Measurements from ENCODE around the gene LAPTM5.
"Not testable (repeated sequence)": the region's sequence is repeated elsewhere in the genome, so short reads cannot be mapped to it uniquely, and the experiment has no call there.

LAPTM5 gene

DNA sequence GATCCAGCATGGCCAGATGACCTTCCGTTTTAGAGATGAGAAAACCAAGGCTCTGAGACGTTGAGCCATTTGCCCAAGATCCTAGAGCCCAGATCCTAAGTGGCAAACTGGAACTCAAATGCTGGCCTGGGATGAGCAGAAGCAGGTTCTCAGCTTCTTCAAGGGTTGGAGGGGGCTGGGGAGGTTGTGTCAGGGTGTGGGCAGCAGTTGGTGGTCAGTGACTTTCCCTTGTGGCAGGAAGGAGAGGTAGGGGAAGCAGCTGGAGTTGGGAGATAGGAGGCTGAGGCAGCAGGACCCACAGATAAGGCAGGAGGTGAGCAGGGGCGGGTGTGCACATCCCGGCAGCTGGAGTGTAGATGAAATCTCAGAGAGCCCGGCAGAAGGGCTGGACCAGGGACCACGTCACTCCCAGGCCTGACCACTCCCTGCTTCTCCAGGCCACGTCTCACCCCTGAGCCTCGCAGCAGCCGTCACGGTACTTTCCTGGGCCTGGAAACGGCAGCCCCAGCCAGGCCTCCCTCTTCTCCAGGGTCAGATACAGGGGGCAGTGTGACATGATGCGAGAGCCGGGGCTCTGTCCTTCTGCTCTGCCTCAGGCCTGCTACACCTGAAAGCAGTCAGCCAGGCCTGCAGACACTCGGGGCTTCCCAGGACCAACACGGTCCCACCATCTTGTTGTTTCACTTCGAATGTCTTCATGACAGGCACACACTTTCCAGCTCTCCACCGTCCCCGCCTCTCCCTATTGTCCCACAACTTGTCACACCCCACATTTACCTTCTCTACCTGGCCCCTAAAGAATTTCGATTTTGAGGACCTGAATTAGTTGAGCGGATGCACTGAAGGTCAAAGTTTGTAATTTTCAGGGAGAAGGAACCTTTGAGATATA lies 11.5 kb upstream of the LAPTM5 start:
- DNase-seq = no peak

GRCh38 chr1:30768159-30768829 lies 10.7 kb upstream of the LAPTM5 start:
- DNase-seq = no peak

GRCh38 chr1:30766948-30767347 lies 9.4 kb upstream of the LAPTM5 start:
- not testable (repeated sequence) for DNase-seq

DNA sequence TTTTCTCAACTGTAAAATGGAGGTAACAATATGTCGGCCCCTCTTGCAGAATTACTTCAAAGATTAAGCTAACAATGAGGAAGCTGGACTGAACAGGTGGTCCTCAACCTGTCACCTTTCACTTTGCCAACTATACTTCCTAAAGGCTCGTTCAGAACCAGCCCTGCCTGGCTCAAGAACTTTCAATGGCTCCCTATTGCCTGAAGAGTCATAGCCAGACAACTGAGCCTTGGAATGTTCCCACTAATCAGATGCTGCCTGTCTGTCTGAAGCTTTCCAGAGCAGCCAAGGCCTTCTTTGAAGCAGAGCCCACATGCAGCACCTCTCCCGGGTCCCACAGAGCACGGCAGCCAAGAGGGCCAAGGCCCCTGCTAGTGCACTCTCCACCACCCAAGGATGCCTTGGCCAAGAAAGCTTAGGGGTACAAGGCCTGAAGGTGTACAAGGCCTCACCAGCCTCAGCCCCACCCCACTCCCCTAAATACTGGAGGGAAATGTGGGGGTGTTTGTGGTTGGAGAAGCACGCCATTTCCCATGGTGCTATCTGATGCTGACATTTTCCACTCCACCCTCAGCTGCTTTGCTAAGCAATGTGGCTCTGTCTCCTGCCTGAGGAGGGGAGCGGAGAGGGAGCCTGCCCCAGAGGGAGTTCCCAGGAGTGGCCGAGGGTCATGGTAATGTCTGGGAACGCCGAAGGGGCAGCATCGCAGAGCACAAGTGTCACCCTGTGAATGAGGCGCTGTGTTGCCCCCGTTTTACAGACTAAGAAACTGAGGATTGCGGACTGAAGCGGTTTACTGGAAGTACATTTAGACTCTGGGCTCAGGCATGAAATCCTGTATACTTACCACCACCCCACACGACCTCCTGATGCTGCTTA lies 8.2 kb upstream of the LAPTM5 start:
- no peak for DNase-seq

GRCh38 chr1:30764939-30765555 lies 7.5 kb upstream of the LAPTM5 start:
- no peak for DNase-seq

DNA sequence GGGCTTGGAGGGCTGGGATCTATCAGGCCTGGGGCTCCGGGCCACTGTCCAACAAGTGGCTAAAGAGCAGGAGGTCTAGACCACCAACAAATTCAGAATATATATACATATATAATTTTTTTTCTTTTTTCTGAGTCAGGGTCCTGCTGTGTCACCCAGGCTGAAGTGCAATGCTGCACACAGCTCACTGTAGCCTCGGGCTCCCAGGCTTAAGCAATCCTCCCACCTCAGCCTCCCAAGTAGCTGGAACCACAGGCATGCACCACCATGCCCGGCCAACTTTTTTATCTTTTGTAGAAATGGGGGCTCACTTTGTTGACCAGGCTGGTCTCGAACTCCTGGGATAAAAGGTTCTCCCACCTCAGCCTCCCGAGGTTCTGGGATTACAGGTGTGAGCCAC lies 6.8 kb upstream of the LAPTM5 start:
- no peak for DNase-seq

DNA sequence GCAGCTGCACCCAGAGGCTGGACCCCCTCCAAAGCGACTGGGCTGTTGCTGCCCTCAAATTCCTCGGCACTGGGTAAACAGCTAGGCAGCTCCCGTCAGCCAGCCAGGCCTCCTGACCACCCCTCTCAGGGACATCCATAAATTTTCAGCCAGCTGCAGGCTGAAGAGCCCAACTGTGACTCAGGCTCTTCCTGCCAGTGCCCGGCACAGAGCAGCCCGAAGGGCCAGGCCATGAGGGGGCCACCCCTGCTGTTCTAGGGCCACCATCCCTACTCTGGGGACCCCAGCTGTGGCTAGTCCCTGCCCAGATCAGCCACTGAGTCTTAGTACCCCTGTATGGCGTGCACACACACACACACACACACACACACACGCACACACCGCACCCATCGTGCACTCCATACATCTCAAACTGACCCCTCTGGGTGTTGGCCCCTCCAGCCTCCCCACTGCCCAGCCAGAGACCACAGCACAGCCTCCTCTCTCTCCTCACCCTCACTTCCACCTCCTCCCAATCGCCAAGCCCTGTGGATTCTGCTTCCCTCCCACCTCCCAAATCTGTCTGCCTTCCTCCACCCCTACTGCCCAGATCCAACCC lies 6.2 kb upstream of the LAPTM5 start:
- no peak for DNase-seq

- no peak for DNase-seq
Measured at GRCh38 chr1:30762930-30763650, 5.5 kb upstream of the LAPTM5 start.

DNA sequence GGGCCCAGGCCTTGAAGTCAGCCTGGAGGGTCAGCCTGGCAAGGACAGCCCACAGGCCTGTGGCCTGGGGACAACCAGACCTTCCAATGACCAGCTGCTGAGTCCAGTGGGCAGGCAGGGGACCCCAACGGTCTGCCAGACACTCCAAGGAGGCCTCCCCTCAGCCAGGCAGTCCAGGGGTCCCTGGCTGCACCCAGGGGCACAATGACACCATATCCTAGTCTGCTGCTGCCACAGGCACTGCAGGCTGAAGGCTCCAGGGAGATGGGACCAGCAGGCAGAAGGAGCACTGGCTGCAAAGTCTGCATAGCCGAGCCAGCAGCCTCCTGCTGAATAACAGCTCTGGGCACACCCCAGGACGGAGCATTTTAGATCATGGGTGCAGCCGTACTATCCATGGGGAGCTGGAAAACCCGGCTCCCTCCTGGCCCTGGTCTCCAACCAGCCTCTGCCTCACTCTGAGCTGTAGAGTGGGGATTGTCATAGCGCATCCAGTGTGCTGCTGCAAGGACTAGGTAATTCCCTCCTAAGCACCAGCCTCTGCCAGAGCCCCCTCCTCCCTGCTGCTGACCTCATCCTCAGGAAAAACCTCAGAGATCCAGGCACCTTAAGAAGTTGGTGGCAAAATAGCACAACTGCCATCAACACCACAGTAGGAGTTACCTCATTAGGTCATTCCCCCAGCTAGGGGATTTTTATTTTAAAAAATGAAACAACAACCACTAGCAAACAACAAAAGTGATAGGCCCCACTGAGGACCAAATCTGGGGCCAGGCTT lies 4.8 kb upstream of the LAPTM5 start:
- DNase-seq = no peak

- no peak for DNase-seq
Measured at GRCh38 chr1:30761381-30762151, 4.0 kb upstream of the LAPTM5 start.

DNA sequence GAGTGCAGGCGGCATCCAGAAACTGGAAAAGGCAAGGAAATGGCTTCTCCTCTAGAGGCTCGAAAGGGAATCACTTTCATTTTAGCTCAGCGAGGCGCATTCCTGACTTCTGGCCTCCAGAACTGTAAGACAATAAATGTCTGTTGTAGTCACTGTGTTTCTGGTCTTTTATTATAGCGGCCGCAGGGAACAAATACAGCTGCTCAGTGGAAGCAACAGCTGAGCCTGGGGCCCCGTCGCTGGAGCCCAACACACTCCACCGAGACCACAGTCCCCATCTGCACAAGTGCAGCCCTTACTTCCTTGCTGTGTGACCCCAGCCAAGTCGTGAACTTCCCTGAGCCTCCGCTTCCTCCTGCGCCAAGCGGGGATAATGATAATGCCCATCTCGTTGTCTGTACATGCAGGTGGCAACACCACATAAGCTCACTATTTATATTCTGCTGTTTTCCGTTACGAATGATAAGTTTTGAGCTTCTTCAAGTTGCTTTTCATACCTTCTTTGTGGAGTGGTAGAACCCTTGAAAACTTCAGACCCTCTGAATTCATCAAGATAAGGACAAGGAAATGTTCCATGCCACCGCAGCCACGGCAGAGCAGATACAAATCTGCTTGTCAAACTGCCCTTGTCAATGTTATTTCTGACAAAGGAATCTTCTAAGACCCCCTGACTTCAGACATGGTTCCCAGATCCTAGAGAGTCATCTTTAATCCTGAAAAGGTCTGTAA lies 3.2 kb upstream of the LAPTM5 start:
- no peak for DNase-seq

DNA sequence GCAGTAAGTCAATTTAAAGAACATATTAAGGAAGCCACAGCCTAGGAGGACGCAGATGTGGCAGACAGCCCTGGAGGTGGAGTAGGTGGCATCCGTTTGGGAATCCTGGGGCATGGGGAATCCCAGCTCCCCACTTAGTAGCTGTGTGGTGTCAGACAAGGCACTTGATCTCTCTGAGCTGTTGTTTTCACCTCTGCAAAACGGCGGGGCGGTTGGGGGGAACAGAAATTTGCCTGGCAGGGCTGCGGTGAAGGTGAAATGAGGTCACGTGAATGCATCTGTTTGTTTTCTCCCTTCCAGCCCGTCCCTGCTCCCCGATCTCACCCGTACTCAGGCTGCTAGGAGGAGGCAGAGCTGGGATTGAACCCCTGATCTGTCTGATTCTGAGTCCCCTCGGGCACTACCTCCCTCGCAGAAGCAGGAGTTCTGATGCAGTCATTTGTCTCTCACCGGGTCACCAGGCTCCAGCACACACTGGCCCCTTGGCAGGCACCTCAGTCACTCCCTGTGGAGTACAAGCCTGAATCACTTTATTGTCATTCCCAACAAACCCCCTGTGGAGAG lies 2.2 kb upstream of the LAPTM5 start:
- DNase-seq = no peak

DNA sequence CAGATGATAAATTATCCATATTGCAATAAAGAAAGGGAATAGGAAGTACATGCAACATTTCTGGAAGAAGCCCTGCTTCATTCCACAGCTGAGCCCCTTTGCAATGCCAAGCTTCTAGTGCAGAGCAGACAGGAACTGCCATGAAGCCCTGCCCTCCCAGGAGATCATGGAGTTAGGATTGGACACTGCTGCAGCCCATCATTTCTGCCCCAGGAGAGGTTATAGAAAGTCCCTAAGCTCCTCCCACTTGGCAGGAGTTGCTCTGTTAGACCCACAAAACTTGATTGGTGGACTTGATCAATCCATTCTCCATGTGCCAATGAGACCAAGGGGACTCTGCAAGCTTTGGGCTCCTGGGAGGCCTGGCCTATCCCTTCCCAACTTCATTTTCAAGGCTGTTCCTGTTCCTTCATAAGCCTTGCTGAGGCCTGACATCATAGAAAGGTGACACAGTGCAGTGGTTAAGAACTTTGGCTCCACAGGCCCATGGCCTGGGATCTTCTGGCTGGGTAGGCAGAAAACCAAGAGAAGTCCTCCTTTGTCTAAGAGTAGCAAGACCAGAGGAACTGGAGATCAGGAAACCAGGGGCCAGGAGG lies 1.3 kb upstream of the LAPTM5 start:
- no peak for DNase-seq

GRCh38 chr1:30758121-30758688 lies 631 bp upstream of the LAPTM5 start:
- DNase-seq = no peak

GRCh38 chr1:30756545-30757351 lies 826 bp downstream of the LAPTM5 start:
- no peak for DNase-seq

DNA sequence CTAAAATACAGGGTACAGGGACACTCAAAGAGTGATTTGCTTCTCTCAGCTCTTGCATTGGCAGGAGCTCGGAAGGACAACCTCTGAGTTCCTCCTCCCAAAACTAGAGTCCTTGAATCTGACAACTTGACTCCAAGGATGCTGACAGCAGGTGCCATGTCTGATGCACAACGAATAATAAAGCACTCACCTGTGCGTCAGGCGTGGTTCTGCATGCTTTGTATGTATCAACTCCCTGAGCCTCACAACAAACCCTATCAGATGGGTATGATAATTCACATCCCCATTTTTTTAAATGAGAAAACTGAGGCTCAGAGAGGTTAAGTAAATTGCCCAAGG lies 1.4 kb downstream of the LAPTM5 start:
- no peak for DNase-seq

DNA sequence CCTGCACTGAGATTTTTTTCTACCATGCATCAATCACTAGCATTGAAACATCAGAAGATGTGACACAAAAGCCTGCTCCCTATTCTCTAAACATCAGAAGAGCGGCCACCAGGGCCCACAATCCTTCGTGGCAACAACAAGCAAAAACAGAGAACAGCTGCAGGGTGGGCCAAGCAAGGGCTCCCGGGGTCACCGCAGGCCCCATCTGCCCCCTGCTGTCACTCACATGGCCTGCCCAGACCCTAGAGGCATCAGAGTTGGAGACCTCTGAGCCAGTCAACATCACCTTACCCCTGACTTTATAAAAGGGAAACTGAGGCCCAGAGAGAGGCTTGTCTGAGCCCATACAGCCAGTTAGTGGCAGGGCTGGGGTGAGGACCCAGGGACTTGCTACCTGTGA lies 1.8 kb downstream of the LAPTM5 start:
- no peak for DNase-seq

DNA sequence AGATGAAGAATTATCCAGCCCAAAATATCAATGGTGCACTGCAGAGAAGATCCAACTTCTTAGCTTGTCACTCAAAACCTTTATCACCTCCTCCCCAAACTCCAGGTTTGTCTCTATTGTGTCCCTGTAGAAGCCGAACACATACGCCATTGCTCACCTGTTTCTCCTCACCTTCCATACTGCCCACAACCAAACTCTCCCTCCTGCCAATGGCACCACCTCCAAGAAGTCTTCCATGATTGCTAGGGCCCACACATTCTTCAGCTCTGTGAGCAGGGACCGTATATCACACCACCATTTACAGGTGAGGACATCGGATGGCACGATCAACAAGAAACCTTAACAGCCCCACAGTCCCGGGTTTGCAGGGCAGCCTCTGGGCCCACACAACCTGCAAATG lies 2.2 kb downstream of the LAPTM5 start:
- no peak for DNase-seq

Measured in NCI-H1436 (cell line).